K562 (cell line): ENCODE results near the gene FRMD5. TPM values are rescaled to one million over a fixed set of nuclear protein-coding genes. Genes with fewer than 3 reads are reported as not detected.

Experiments used
- ATAC-seq: fragments of 200-7000 bp; cut with Tn5 transposase; 3 replicates; pipeline ENCODE4 v1.9.1; 2020; ENCODE audit warnings: moderate library complexity
- BruUV-seq: library from RNA; stranded (reverse); fragments of 400-500 nt; replicated peaks from 2 replicates; lab custom pipeline; 2021; lab: Mats Ljungman, UMichigan
- CTCF ChIA-PET: fragments of 300-600 bp; formaldehyde crosslinking; extraction: SDS; loops from one replicate; lab custom pipeline; 2021; ENCODE audit warnings: low intra/inter-chr PET ratio; lab: Yijun Ruan, JAX
- POLR2A ChIA-PET: fragments of 300-600, 350-650 bp; sonication (Branson Sonifier 250); formaldehyde crosslinking; extraction: SDS; loops from one replicate; lab custom pipeline; 2021; ENCODE audit warnings: antibody characterized with exemption, inconsistent platforms; lab: Yijun Ruan, JAX
- DNase-seq, 4 experiments: peaks; one replicate each; pipeline versions ENCODE4 v3.0.0 to v3.0.0-alpha.2; 2011 to 2018; ENCODE audit warnings: low spot score in 3 of 4, mixed read lengths in 3 of 4; ENCODE audit errors: extremely low read depth in 1 of 4
- FAIRE-seq: peaks from 2 replicates; lab custom pipeline; 2011; peaks lifted over from hg19 to GRCh38; lab: Jason Lieb, UNC
- H2AFZ ChIP-seq: 2 replicates; pipeline ENCODE4 v1.6.0; 2011; ENCODE audit warnings: low read depth, low read length, control low read depth, inconsistent platforms
- H3K27ac ChIP-seq: fragments of 200-600 bp; 3 replicates; pipeline ENCODE4 v1.8.0; 2011; ENCODE audit warnings: low read depth, mild to moderate bottlenecking, control low read depth, inconsistent platforms, low read length, moderate library complexity, mixed read lengths; ENCODE audit errors: extremely low read depth
- H3K27me3 ChIP-seq, 2 experiments: fragments of 300-600 bp in 1 of 2; 2 replicates in 1 of 2; 3 replicates in 1 of 2; pipeline versions ENCODE4 v1.6.0 to v1.8.0; 2011; ENCODE audit warnings: inconsistent platforms in 2 of 2, low read length in 2 of 2, mild to moderate bottlenecking in 1 of 2, mixed read lengths in 1 of 2, moderate library complexity in 1 of 2; ENCODE audit not compliant: control insufficient read depth in 2 of 2, insufficient read depth in 2 of 2
- H3K36me3 ChIP-seq: fragments of 300-600 bp; 3 replicates; pipeline ENCODE4 v1.8.0; 2011; ENCODE audit warnings: mild to moderate bottlenecking, low read length, inconsistent platforms; ENCODE audit not compliant: control insufficient read depth, insufficient read depth
- H3K4me1 ChIP-seq, 2 experiments: fragments of 200-600 bp in 1 of 2; replicated peaks in 1 of 2; 2 replicates in 1 of 2; 3 replicates in 1 of 2; pipeline versions ENCODE4 v1.5.1 to v1.8.0; 2011; ENCODE audit warnings: inconsistent platforms in 2 of 2, low read length in 2 of 2, mild to moderate bottlenecking in 1 of 2, mixed read lengths in 1 of 2, moderate library complexity in 1 of 2; ENCODE audit not compliant: control insufficient read depth in 2 of 2, insufficient read depth in 2 of 2
- H3K4me2 ChIP-seq: 2 replicates; pipeline ENCODE4 v1.6.1; 2011; ENCODE audit warnings: low read length, control low read depth, inconsistent platforms, mixed read lengths; ENCODE audit not compliant: insufficient read depth
- H3K4me3 ChIP-seq: fragments of 200-600 bp; sonication (generic), shearing (Covaris generic); 2 replicates; pipeline ENCODE4 v1.5.1; 2016; ENCODE audit warnings: control low read depth, inconsistent platforms
- H3K79me2 ChIP-seq: fragments of 200-600 bp; 3 replicates; pipeline ENCODE4 v1.8.0; 2011; ENCODE audit warnings: low read length, inconsistent platforms; ENCODE audit not compliant: control insufficient read depth, insufficient read depth
- H3K9ac ChIP-seq, 2 experiments: 2 replicates each; pipeline versions ENCODE4 v1.6.0 to v1.6.1; 2011; ENCODE audit warnings: low read depth in 2 of 2, low read length in 2 of 2, control low read depth in 1 of 2, inconsistent platforms in 1 of 2, mild to moderate bottlenecking in 1 of 2, mixed read lengths in 1 of 2; ENCODE audit not compliant: insufficient read depth in 1 of 2
- H3K9me1 ChIP-seq: one replicate; pipeline ENCODE4 v1.6.0; 2011; ENCODE audit warnings: inconsistent platforms, mild to moderate bottlenecking, low read length, moderate library complexity; ENCODE audit not compliant: control insufficient read depth, insufficient read depth
- H3K9me3 ChIP-seq: replicated peaks from 2 replicates; pipeline ENCODE4 v1.5.1; 2011; ENCODE audit warnings: low read depth, low read length, inconsistent platforms; ENCODE audit not compliant: control insufficient read depth, insufficient read depth
- H4K20me1 ChIP-seq: replicated peaks from 2 replicates; pipeline ENCODE4 v1.6.1; 2011; ENCODE audit warnings: low read length, inconsistent platforms, mixed read lengths; ENCODE audit not compliant: control insufficient read depth, insufficient read depth
- E2F3 ChIP-seq: fragments of 250-450 bp; sonication (Bioruptor Pico); IDR thresholded peaks from 2 replicates; pipeline ENCODE4 v1.4.0; 2020; ENCODE audit warnings: mild to moderate bottlenecking
- MEF2A ChIP-seq: IDR thresholded peaks from 2 replicates; pipeline ENCODE4 v1.6.1; 2011; ENCODE audit warnings: low read depth, mild to moderate bottlenecking, low read length, moderate library complexity; ENCODE audit not compliant: control insufficient read depth
- SMAD1 ChIP-seq: fragments of 150-350 bp; IDR thresholded peaks from 2 replicates; pipeline ENCODE4 v1.6.1; 2014; ENCODE audit warnings: low read length, low read depth; ENCODE audit not compliant: partially characterized antibody
- ZNF121 ChIP-seq: sonication (generic); formaldehyde crosslinking; conservative IDR thresholded peaks from 2 replicates; pipeline ENCODE4 v1.8.0; 2022; ENCODE audit warnings: missing genetic modification reagents
- WGBS: fragments of 100-300 bp; shearing (Covaris generic); methylation state at CpG from one replicate; pipeline ENCODE4 v1.1.6; 2016; ENCODE audit warnings: low coverage, mixed read lengths; ENCODE audit not compliant: insufficient coverage; ENCODE audit errors: missing lambda C conversion rate; 5-methylcytosine and 5-hydroxymethylcytosine counted together
- in situ Hi-C: fragments of 300-500 bp; cut with MboI; formaldehyde crosslinking; loops from 4 replicates; pipeline ENCODE4 v1.15.0; 2018; ENCODE audit warnings: inconsistent platforms, mixed read lengths
- intact Hi-C: fragments of 100-400 bp; cut with micrococcal nuclease; formaldehyde crosslinking; loops from 2 replicates; pipeline ENCODE4 v1.14.2; 2022
- polyA plus RNA-seq, 8 experiments: library from polyadenylated mRNA; depleted of rRNA in 4 of 8; stranded (reverse) in 5 of 8; unstranded in 3 of 8; fragments of >200 nt; fragmentation: Nextera tagmentation in 2 of 8; fragmentation: Illumina TruSeq in 1 of 8; extraction: Ambion mirVana in 2 of 8; extraction: Trizol in 1 of 8; gene quantifications; 2 replicates each; pipeline versions ENCODE4 v1.2.1 to v1.2.3, GENCODE V29; 2011 to 2014; ENCODE audit warnings: inconsistent platforms in 1 of 8, missing spikeins in 1 of 8
- total RNA-seq, 7 experiments: library from RNA; depleted of rRNA in 6 of 7; stranded (reverse); fragments of >200 nt in 6 of 7; fragmentation: Illumina TruSeq in 2 of 7; extraction: Trizol in 2 of 7; gene quantifications; 2 replicates each; pipeline versions ENCODE4 v1.2.1 to v1.2.3, GENCODE V29; 2011 to 2021; ENCODE audit warnings: low replicate concordance in 1 of 7
- TF ChIP-seq, protein P1 (sequence below): fragments of 450-650 bp; IDR thresholded peaks from 2 replicates; pipeline ENCODE4 v1.6.1; 2016; ENCODE audit warnings: low read depth, mild to moderate bottlenecking, moderate library complexity
- TF ChIP-seq, protein P2 (sequence below): fragments of 450-650 bp; IDR thresholded peaks from 2 replicates; pipeline ENCODE4 v1.6.1; 2016

FRMD5 gene
- total and polyA plus RNA-seq, 9 of the 15 experiments (the other 6 are each of a cell fraction or from before 2014, with no cell fraction given): 0.13 to 0.38 TPM; not detected in 7

DNA sequence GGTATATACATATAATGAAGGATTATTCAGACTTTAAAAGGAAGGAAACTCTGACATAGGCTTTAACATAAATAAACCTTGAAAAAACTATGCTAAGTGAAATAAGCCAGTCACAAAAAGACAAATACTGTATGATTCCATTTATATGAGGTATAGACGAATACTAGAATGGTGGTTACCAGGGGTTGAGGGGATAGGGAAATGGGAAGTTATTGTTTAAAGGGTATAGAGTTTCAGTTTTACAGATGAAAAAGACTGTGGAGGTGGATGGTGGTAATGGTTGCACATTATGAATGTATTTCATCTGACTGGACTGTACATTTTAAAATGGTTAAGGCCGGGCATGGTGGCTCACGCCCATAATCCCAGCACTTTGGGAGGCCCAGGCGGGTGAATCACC is 41.7 kb downstream of the FRMD5 start:
- Histone ChIP-seq H3K4me2 (no peak overlapping the region), H3K9me3 (no peaks in the 10 kb centered on the region), H3K9ac (no peak overlapping the region), H3K9me1 (no peaks in the 10 kb centered on the region), H3K27me3 (no peaks in the 10 kb centered on the region; a peak in 1 of 5 replicates), H3K36me3 (no peaks in the 10 kb centered on the region), H2AFZ (no peak overlapping the region), H3K4me1 (no peaks in the 10 kb centered on the region), H3K79me2 (no peaks in the 10 kb centered on the region), H3K27ac (no peak overlapping the region), H4K20me1 (no peaks in the 10 kb centered on the region), H3K4me3 (no peak overlapping the region)
- intact Hi-C loops: no loop called here
- TF ChIP-seq SMAD1 (no peak), ZNF121 (CRISPR knock-in tag) (no peak), E2F3 (CRISPR knock-in tag) (no peak), MEF2A (no peak)
- TF ChIP-seq, protein P1, sequence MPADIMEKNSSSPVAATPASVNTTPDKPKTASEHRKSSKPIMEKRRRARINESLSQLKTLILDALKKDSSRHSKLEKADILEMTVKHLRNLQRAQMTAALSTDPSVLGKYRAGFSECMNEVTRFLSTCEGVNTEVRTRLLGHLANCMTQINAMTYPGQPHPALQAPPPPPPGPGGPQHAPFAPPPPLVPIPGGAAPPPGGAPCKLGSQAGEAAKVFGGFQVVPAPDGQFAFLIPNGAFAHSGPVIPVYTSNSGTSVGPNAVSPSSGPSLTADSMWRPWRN: no peak
- TF ChIP-seq, protein P2, sequence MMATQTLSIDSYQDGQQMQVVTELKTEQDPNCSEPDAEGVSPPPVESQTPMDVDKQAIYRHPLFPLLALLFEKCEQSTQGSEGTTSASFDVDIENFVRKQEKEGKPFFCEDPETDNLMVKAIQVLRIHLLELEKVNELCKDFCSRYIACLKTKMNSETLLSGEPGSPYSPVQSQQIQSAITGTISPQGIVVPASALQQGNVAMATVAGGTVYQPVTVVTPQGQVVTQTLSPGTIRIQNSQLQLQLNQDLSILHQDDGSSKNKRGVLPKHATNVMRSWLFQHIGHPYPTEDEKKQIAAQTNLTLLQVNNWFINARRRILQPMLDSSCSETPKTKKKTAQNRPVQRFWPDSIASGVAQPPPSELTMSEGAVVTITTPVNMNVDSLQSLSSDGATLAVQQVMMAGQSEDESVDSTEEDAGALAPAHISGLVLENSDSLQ: no peak
- no peak for FAIRE-seq
- CTCF ChIA-PET: no interaction called here
- no TSS peak for BruUV-seq
- in situ Hi-C loops: no loop called here
- DNase-seq: no peak
- POLR2A ChIA-PET: interaction anchor here (0.6 kb wide), 1 partner anchor 9 kb away, joined by 3 read pairs; no protein-coding TSS in a partner anchor
- WGBS: 0% methylated on average over 4 of the region's 4 CpGs
- ATAC-seq: no peak
